OCI-M1 (cell line): ENCODE data around the gene PYROXD2.
"Not testable (repeated sequence)": the region's sequence is repeated elsewhere in the genome, so short reads cannot be mapped to it uniquely, and the experiment has no call there.

ENCODE experiments used
- DNase-seq: peaks from one replicate; lab custom pipeline; 2025; lab: John Stamatoyannopoulos, UW

The PYROXD2 gene

DNA sequence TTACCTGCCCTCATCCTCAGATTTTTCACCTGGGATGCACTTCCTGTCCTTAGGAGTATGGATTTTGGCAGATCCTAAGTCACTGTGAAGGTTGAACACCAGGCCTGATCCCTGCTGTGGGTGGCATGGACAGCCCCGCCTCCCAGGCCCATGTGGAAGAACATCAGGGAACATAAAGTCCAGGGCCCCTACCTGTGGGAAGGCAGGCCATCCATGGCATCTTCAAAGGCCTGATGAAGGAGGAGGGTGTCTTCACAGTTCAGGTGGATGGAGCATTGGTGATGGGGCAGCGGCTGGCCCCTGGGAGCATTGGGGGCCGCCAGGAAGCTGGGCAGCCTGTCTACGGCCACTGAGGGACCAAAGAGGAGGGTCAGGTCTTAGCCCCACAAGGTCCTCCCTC is 24.6 kb downstream of the PYROXD2 start:
- DNase-seq, result no peak

- no peak for DNase-seq
Measured at GRCh38 chr10:98389398-98389797, 25.6 kb downstream of the PYROXD2 start.

DNA sequence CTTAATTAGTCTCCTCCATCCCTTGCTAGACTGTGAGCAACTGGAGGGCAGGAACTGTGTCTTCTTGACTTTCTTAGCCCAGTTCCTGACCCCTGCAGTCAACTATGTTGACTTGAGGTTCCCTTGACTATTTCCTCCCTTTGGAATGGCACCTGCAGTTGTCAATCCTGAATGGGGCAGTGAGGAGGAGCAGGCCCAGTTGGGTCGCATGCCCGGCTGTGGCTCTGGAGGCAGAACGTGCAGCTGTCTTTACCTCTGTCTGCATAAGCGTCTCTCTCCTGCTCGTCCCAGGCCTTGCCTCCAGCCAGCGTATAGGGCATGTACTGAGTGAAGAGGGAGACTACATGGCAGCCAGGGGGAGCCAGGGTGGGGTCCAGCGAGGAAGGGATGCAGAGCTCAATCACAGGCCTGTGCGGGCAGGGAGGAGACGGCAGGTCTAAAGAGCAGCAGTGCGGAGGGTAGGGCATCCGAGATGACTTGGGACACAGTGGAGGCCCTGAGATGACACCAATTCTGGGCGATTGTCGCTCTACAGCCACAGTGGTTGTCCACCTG is 26.8 kb downstream of the PYROXD2 start:
- no peak for DNase-seq

- no peak for DNase-seq
Measured at GRCh38 chr10:98384531-98385133, 30.4 kb downstream of the PYROXD2 start.

- no peak for DNase-seq
Measured at GRCh38 chr10:98383869-98384268, 31.1 kb downstream of the PYROXD2 start.

- DNase-seq, result not testable (repeated sequence)
Measured at GRCh38 chr10:98383134-98383667, 31.8 kb downstream of the PYROXD2 start.

DNA sequence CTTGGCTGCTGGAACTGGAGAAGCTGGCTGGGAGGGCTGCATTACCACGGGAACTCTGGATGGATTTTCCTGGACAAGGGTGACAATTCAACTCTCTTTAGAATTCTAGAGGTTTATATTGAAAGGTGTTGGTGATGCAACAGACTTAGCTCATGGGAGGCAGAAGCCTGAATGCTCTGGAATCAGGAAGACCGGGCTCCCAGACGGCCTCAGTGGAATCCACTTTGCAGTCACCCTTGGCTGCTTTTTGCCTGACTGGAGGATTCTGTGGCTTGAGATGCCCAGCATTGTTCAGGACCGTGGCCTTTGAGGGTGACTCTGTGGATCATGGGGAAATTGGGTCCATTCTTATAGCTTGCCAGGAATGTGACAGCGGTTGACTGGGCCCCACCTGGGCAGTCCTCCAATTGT is 32.3 kb downstream of the PYROXD2 start:
- DNase-seq, result no peak

GRCh38 chr10:98380493-98381339 is 34.3 kb downstream of the PYROXD2 start:
- peak; percentile 34 for DNase-seq

DNA sequence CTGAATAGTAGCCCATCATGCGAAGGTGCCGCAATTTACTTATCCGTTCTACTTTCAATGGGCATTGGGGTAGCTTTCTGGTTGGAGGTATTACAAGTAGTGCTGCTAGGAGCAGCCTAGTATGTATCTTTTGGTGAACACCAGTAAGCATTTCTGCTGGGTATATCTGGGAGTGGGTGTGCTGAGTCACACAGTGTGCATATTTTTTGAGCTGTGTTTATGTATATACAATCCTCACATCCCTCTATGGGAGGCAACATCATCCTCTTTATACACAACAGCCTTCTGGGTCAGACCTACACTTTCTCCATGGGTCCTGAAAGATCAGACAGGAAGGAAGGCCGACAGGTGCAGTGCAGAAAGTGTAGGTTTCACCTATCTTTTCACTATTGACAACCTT is 36.3 kb downstream of the PYROXD2 start:
- no peak for DNase-seq

DNA sequence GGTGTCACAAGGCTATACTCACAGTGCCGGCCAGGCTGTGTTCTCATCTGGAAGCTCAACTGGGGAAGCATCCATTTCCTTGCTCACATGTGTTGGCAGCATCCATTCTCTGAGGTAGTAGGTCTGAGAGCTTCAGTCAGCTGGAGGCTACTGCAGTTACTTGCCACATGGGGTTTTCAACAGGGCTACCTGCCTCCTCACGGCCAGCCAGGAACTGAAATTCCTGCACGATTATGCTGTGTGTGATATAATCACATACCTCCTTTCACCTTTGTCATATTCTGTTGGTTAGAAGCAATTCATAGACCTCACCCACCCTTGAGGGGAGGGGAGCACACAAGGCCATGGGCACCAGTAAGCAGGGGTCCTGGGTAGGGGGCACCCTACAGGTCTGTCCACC is 37.4 kb downstream of the PYROXD2 start:
- DNase-seq, result no peak

DNA sequence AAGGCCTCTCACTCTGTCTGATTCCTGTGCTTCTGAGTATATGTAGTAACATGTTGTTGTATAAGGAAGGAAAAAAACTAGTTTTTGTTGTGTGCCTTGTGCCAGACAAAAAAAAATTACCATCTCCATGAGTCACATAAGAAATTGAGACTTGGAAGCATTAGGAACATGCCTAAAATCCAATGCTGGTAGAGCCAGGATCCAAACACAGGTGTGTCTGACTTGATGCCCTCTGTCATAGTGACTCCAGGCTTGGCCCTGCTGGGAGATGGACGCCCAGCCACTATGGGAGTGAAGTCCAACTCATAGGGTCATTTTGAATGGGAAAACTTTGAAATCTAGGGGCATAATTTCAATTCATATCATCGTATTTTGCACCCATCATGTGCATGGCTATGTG is 38.0 kb downstream of the PYROXD2 start:
- no peak for DNase-seq

DNA sequence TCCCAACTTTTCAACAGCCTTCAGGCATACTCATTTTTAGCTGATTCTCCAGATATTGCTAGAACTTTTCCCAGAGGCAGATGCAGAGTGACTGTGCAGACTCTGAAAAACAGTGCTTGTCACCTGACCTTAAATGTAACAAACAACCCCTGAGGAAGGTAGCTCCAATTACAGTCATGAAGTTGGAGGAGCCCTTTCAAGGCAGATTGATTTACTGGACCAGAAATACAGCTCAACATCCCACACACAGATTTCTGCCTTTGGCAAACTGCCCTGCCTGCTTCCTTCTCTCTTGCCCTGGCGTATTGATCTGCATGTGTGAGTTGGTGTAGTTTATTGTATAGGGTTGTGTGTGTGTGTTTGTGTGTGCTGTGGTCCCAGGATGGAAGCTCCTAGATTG is 38.5 kb downstream of the PYROXD2 start:
- DNase-seq, result no peak

DNA sequence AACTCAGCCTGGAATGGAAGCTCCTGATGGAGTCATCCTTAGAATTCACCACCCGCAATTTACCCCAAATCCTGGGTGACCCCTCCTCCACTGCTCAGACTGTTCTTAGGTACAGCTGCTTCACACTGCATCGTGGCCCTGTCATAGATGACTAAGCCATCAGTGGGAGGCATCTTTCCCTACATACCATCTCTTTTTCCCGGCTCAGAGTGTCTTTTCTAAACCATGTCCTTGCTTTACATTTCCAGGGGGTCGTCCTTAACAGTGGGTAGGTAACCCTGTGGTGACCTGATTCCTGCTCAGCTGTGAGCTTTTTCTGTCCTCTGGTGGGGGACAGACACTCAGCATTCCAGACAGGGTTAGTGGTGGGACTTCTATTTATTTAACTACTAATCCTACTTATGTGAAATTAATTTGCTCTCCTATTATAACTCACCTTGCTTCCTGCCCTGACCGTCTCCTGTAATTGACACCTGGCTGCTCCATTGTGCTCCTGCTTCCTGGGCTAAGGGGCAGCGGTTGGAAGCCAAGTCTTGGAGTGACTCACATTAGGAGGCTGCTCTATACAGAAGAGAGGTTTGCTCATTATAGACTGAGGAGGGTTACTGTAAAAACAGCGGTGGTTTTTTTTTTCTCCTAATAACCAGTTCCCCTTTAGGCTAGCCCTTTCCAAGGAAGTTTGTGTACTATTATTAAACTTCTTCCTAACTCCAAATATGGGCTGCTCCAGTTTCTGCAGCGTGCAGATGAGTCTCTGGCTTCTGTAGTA is 40.6 kb downstream of the PYROXD2 start:
- no peak for DNase-seq

- DNase-seq, result no peak
Measured at GRCh38 chr10:98373260-98374040, 41.5 kb downstream of the PYROXD2 start.

DNA sequence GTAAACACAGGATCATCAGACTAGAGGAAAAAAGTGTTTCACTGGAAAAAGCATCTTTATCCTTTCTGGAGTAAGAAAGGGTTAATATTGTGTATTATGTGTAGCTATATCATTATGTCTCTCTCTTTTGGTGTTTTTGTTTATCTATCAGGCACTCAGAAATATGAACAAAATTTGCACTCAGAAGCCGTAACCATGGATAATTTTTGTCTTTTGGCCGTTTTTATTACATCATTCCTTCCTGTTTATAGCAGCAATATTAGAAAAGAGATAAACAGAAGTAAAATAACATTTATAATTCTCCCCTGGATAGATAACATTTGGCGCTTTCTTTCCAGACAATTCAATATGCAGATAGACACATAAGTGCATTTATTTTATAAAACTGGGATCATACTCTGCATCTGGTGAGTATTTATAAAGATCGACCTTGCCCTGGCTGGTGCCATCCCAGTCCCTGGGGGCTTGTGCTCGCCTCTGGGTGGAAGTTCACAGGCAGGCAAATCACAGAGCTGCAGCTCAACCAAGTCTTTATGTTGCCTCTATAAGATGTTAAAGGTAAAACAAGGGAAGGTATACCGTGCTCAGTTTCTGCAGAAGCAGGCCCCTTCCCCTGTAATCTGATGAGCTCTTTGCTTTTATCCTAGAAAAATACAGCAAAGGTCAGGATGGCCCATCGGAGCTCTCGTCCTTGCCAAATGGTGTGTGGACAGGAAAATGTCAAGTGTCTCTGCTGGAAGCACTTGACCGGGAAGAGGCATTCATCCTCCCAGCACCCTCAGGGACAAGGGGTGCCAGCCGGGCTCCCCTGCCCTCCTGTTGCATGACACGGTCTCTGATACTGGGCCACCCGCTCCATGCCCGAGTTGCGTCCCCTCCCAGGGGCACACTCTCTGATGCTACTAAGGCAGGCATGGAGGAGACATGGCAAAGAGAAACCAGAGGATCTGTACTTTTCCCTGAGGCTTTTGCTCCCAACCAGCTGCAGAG is 43.9 kb downstream of the PYROXD2 start:
- no peak for DNase-seq

DNA sequence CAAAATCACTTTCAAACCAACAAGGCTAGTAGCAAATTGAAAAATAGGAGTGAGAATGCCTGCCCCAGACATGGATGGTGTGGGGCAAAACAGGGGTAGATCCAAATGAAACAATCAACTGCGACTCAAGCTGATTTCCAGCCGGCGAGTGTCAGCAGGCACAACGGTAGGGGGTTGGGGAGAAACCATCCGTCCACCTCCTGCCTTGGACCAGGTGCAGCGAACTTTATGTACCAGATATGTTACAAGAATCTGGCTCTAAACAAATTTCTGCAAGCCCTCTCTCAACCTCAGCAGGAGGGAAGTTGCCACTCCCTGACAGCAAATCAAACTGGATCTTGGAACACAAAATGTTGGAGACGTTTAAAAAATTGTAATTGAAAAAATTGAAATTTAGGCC is 45.2 kb downstream of the PYROXD2 start:
- DNase-seq, result no peak

- no peak for DNase-seq
Measured at GRCh38 chr10:98368644-98369043, 46.3 kb downstream of the PYROXD2 start.

DNA sequence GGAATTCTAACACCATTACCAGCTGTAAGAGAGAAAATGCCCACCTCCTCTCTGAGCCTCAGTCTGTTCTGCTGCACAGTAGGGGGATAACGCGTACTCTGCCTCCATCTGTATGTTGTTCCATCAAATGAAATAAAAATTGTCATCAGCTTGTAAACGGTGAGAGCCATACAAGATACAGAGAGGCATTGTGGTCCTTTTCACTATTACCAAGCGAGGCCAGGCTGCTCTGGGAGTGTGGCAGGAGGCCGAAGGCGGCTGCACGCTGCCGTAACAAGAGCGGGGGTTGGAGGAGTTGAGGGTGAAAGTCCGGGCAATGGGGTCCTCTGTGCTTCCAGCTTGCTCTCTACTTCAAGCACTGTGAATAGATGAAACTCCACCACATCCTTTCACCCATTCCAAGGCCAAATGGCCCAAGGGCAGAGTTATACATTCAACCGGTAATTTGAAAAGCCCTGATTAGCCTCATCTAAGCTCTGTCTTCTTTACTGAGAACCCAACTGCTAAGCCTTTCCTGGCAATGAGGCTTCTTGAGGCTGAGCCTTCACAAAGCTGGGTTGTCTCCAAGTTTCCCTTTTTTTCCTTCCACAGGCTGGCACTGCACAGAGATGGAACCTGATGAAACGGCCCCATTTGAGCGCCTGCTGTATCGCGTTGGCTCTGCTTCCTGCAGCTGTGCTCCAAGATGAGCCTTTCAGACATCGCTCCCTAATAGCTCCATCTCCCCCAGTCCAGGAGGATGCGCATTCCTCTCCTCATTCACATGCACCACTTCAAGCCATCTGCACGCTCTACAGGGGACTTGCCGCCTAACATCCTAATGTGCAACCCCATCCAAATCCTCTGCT is 47.2 kb downstream of the PYROXD2 start:
- DNase-seq, result no peak

- no peak for DNase-seq
Measured at GRCh38 chr10:98366062-98366530, 48.9 kb downstream of the PYROXD2 start.
